ENCODE data around the gene MCUR1. TPM values are rescaled to one million over a fixed set of nuclear protein-coding genes. Genes with fewer than 3 reads are reported as not detected.
"Not testable (repeated sequence)": the region's sequence is repeated elsewhere in the genome, so short reads cannot be mapped to it uniquely, and the experiment has no call there.

MCUR1 gene
- polyA plus RNA-seq, 2 of the 4 experiments (the other 2 are of a cell fraction) = 11.6 to 15.6 TPM

DNA sequence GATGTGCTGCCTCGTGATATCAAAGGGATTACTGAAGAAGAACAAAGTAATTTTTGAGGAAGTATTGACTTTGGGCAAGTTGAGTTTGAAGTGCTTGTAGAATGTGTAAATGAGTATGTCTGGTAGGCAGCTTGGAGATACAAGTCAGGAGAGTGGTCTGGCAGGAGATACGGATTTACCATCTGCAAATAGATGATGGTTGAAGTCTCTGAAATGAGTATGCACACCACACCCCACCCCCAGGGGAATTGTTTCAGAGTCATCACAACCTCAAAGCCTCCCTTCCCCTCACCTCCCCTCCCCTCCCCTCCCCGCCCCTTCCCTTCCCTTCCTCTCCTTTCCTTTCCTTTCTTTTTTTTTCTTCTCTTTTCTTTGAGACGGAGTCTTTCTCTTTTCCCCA, 16.4 kb upstream of the MCUR1 start:
- no peak overlapping the region for H3K27ac ChIP-seq
- ATAC-seq (no peak), FAIRE-seq (no peak), DNase-seq (ENCODE audit: low read depth in 1 of 2, low spot score in 1 of 2) (no peak)
- H3K4me1 ChIP-seq = no peaks in the 10 kb centered on the region
- no peak overlapping the region for H3K4me3 ChIP-seq
- CTCF ChIA-PET = no interaction called here
- POLR2A ChIA-PET = no interaction called here
- H3K9me3 ChIP-seq = no peaks in the 10 kb centered on the region
- WGBS (ENCODE audit: missing lambda C conversion rate) = 45% methylated on average over 3 of the region's 4 CpGs
- H3K4me2 ChIP-seq = no peak overlapping the region
- TF ChIP-seq SMC3 (IDR thresholded peaks at IDR 0.05) = no peak
- no peak for TF ChIP-seq ZSCAN20 (CRISPR knock-in tag; IDR thresholded peaks at IDR 0.05)

DNA sequence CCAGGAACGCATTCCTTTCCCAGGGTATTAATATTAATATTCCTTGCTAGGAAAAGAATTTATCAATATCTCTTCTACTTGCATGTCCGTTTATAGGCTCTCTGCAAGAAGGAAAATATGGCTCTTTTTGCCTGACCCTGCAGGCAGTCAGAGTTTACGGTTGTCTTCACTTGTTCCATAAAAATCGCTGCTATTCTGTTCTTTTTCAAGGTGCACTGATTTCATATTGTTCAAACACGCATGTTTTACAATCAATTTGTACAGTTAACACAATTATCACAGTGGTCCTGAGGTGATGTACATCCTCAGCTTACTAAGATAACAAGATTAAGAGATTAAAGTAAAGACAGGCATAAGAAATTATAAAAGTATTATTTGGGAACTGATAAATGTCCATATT, 15.1 kb upstream of the MCUR1 start:
- FAIRE-seq; H3K4me3 ChIP-seq; H3K4me1 ChIP-seq; POLR2A ChIA-PET; H3K4me2 ChIP-seq; H3K27ac ChIP-seq; ATAC-seq; DNase-seq (ENCODE audit: low read depth in 1 of 2, low spot score in 1 of 2); H3K9me3 ChIP-seq: not testable (repeated sequence)
- CTCF ChIA-PET = interaction anchor here (1.0 kb wide), 1 partner anchor 35 kb away, joined by 3 read pairs; no protein-coding TSS in a partner anchor
- WGBS (ENCODE audit: missing lambda C conversion rate) = 45% methylated on average over 5 of the region's 5 CpGs

DNA sequence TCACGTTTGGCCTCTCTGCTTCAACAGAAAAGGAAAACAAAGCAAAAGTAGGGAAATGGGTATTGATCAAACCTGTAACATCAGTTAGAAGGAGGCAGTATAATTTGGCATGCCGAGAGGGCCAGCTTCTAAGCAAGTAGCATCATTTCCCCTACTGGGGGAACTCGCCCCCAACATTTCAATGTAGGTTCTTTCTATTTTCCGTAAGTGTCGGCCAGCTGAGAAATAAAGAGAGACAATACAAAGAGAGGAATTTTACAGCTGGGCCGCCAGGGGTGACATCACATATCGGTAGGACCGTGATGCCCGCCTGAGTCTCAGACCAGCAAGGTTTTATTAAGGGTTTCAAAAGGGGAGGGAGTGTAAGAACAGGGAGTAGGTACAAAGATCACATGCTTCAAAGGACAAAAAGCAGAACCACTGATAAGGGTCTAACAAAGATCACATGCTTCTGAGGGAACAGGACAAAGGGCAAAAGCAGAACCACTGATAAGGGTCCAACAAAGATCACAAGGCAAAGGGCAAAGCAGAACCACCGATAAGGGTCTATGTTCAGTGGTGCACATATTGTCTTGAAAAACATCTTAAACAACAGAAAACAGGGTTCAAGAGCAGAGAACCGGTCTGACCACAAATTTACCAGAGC, 14.4 kb upstream of the MCUR1 start:
- DNase-seq (ENCODE audit: low read depth in 1 of 2, low spot score in 1 of 2); FAIRE-seq; H3K27ac ChIP-seq; H3K4me3 ChIP-seq; ATAC-seq; CTCF ChIA-PET; H3K4me2 ChIP-seq; H3K4me1 ChIP-seq; H3K9me3 ChIP-seq: not testable (repeated sequence)
- 68% methylated on average over 11 of the region's 11 CpGs for WGBS (ENCODE audit: missing lambda C conversion rate)
- POLR2A ChIA-PET = interaction anchor here (1.1 kb wide), 1 partner anchor 14 kb away, joined by 3 read pairs; the partner anchor contains the start of gene MCUR1

DNA sequence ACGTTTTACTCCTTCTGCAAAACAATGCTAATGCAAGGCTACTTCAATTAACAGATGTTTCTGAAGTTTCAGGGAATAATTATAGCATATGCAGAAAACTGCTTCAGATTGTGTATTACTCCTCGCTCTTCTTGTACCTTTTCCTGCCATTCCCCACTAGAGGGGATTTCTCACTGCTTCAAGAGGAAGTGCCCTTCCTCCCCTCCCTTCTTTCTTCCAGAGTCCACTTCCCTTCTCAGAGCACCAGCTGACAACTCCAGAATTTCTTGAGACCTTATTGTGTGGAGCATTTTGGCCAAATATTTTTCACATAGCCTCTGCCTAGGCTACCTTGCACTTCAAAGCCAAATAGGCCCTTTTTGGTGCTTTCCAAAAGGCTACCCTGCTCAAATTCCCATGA, 12.7 kb upstream of the MCUR1 start:
- Histone ChIP-seq H3K4me3 (no peak overlapping the region), H3K4me1 (no peaks in the 10 kb centered on the region), H3K27ac (no peak overlapping the region), H3K4me2 (no peak overlapping the region), H3K9me3 (no peaks in the 10 kb centered on the region)
- FAIRE-seq (no peak), DNase-seq (ENCODE audit: low read depth in 1 of 2, low spot score in 1 of 2) (no peak), ATAC-seq (no peak)
- 73% methylated on average over 2 of the region's 2 CpGs for WGBS (ENCODE audit: missing lambda C conversion rate)
- POLR2A ChIA-PET = no interaction called here
- TF ChIP-seq KDM5A (IDR thresholded peaks at IDR 0.05) (no peak), RCOR1 (IDR thresholded peaks at IDR 0.05; ENCODE audit: low read depth, low read length) (no peak), SREBF2 (IDR thresholded peaks at IDR 0.05) (no peak), RNF2 (IDR thresholded peaks at IDR 0.05; ENCODE audit: borderline replicate concordance, low read depth) (no peak), HOXB13 (CRISPR knock-in tag; IDR thresholded peaks at IDR 0.05; ENCODE audit: low read depth) (no peak), GATA3 (IDR thresholded peaks at IDR 0.05; ENCODE audit: borderline replicate concordance) (no peak), NFE2L2 (conservative IDR thresholded peaks at IDR 0.05; ENCODE audit: low read length) (no peak), FOSB (CRISPR knock-in tag; IDR thresholded peaks at IDR 0.05) (no peak)
- CTCF ChIA-PET = interaction anchor here (1.0 to 1.2 kb wide), 2 partner anchors 15 to 240 kb away, joined by 3 read pairs; no protein-coding TSS in a partner anchor

DNA sequence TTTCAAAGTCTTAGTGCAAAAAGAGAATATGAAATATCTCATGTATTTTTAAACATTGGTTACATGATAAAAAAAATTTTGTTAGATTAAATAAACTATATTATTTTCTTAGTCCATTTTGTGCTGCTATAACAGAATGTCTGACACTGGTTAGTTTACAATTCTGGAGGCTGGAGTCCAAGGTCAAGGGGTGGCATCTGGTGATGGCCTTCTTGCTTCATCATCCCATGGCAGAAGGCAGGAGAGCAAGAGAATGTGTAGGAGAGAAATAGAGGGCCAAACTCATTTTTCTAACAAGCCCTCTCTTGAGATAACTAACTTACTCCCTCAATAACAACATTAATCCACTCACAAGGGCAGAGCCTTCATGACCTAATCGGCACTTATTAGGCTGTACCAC, 11.5 kb upstream of the MCUR1 start:
- FAIRE-seq = no peak
- Histone ChIP-seq H3K9me3 (no peaks in the 10 kb centered on the region), H3K4me1 (no peaks in the 10 kb centered on the region), H3K4me2 (no peak overlapping the region), H3K4me3 (no peak overlapping the region), H3K27ac (no peak overlapping the region)
- ChIA-PET POLR2A (interaction anchor here (1.0 kb wide), 1 partner anchor 11 kb away, joined by 3 read pairs; the partner anchor contains the start of gene MCUR1), CTCF (interaction anchor here (0.6 kb wide), 1 partner anchor 87 kb away, joined by 3 read pairs; no protein-coding TSS in a partner anchor)
- ATAC-seq = no peak
- DNase-seq (ENCODE audit: low read depth in 1 of 2, low spot score in 1 of 2) = no peak
- 45% methylated on average over 1 of the region's 1 CpG for WGBS (ENCODE audit: missing lambda C conversion rate)
- TF ChIP-seq RFX5 (IDR thresholded peaks at IDR 0.05) (no peak), ZC3H11A (IDR thresholded peaks at IDR 0.05) (no peak), RNF2 (IDR thresholded peaks at IDR 0.05; ENCODE audit: borderline replicate concordance, low read depth) (no peak), RAD21 (conservative IDR thresholded peaks at IDR 0.05 in 1 of 2, IDR thresholded peaks at IDR 0.05 in 1 of 2) (no peak), ZNF302 (CRISPR knock-in tag; IDR thresholded peaks at IDR 0.05) (no peak), HEYL (CRISPR knock-in tag; IDR thresholded peaks at IDR 0.05) (no peak), CHD2 (IDR thresholded peaks at IDR 0.05; ENCODE audit: low read length, partially characterized antibody) (no peak), SREBF2 (IDR thresholded peaks at IDR 0.05) (no peak), MYC (IDR thresholded peaks at IDR 0.05; ENCODE audit: borderline replicate concordance, low read length) (no peak), CHD4 (IDR thresholded peaks at IDR 0.05; ENCODE audit: borderline replicate concordance) (no peak), JUN (IDR thresholded peaks at IDR 0.05) (no peak)
- TF ChIP-seq, protein P1, sequence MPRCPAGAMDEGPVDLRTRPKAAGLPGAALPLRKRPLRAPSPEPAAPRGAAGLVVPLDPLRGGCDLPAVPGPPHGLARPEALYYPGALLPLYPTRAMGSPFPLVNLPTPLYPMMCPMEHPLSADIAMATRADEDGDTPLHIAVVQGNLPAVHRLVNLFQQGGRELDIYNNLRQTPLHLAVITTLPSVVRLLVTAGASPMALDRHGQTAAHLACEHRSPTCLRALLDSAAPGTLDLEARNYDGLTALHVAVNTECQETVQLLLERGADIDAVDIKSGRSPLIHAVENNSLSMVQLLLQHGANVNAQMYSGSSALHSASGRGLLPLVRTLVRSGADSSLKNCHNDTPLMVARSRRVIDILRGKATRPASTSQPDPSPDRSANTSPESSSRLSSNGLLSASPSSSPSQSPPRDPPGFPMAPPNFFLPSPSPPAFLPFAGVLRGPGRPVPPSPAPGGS (IDR thresholded peaks at IDR 0.05) = no peak
- TF ChIP-seq, protein P2, sequence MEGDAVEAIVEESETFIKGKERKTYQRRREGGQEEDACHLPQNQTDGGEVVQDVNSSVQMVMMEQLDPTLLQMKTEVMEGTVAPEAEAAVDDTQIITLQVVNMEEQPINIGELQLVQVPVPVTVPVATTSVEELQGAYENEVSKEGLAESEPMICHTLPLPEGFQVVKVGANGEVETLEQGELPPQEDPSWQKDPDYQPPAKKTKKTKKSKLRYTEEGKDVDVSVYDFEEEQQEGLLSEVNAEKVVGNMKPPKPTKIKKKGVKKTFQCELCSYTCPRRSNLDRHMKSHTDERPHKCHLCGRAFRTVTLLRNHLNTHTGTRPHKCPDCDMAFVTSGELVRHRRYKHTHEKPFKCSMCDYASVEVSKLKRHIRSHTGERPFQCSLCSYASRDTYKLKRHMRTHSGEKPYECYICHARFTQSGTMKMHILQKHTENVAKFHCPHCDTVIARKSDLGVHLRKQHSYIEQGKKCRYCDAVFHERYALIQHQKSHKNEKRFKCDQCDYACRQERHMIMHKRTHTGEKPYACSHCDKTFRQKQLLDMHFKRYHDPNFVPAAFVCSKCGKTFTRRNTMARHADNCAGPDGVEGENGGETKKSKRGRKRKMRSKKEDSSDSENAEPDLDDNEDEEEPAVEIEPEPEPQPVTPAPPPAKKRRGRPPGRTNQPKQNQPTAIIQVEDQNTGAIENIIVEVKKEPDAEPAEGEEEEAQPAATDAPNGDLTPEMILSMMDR (IDR thresholded peaks at IDR 0.05) = no peak

Measured in A549 (cell line).